Testis (tissue), 3 donors: ENCODE measurements around the gene CCP110. TPM values are rescaled to one million over a fixed set of nuclear protein-coding genes. Genes with fewer than 3 reads are reported as not detected.

ENCODE experiments used
- DNase-seq: peaks from one replicate; pipeline ENCODE4 v3.0.0-alpha.2; 2019
- H3K27ac ChIP-seq, 2 donors: fragments of 200-600 bp; sonication (generic); one replicate each; pipeline ENCODE4 v1.5.1; 2019
- H3K27me3 ChIP-seq: fragments of 200-600 bp; sonication (generic); one replicate; pipeline ENCODE4 v1.5.1; 2019
- H3K36me3 ChIP-seq: fragments of 200-600 bp; sonication (generic); one replicate; pipeline ENCODE4 v1.5.1; 2017; ENCODE audit warnings: low read depth; ENCODE audit errors: missing control alignments
- H3K4me1 ChIP-seq: fragments of 200-600 bp; sonication (generic); one replicate; pipeline ENCODE4 v1.5.1; 2019
- H3K4me3 ChIP-seq, 2 donors: fragments of 200-600 bp; sonication (generic); one replicate each; pipeline ENCODE4 v1.5.1; 2017 to 2019
- H3K9me3 ChIP-seq: fragments of 200-600 bp; sonication (generic); one replicate; pipeline ENCODE4 v1.5.1; 2017
- CTCF ChIP-seq, 3 experiments: fragments of 450-650 bp in 2 of 3; fragments of 200-600 bp in 1 of 3; sonication (generic) in 1 of 3; IDR thresholded peaks; one replicate each; pipeline ENCODE4 v1.5.1; 2016 to 2019; ENCODE audit warnings: antibody characterized with exemption in 3 of 3, mild to moderate bottlenecking in 2 of 3, moderate library complexity in 1 of 3
- POLR2A ChIP-seq: fragments of 450-650 bp; IDR thresholded peaks from one replicate; pipeline ENCODE4 v1.6.1; 2017; ENCODE audit warnings: antibody characterized with exemption, mild to moderate bottlenecking, moderate library complexity
- WGBS, 2 donors: methylation state at CpG; one replicate each; pipeline ENCODE4 v1.1.5; 2018; 5-methylcytosine and 5-hydroxymethylcytosine counted together
- intact Hi-C: fragments of 100-400 bp; cut with DNase I; formaldehyde crosslinking; loops from one replicate; pipeline ENCODE4 v1.15.1; 2023; ENCODE audit warnings: low total_unique reads
- polyA plus RNA-seq: library from polyadenylated mRNA; stranded (reverse); fragments of 350-450 nt; fragmentation: Illumina TruSeq; extraction: RNeasy Lipid Tissue Mini Kit (QIAGEN cat#74804); gene quantifications from one replicate; pipeline ENCODE4 v1.2.3, GENCODE V29; 2014; ENCODE audit warnings: low read depth, low replicate concordance; ENCODE audit not compliant: insufficient read depth
- total RNA-seq, 2 donors: library from RNA; depleted of rRNA; stranded (reverse); fragments of >200 nt; gene quantifications; one replicate each; pipeline ENCODE4 v1.2.3, GENCODE V29; 2016

The CCP110 gene
- total and polyA plus RNA-seq, 3 donors from 2014 or later = 31.0 to 55.7 (median 54.2) TPM

DNA sequence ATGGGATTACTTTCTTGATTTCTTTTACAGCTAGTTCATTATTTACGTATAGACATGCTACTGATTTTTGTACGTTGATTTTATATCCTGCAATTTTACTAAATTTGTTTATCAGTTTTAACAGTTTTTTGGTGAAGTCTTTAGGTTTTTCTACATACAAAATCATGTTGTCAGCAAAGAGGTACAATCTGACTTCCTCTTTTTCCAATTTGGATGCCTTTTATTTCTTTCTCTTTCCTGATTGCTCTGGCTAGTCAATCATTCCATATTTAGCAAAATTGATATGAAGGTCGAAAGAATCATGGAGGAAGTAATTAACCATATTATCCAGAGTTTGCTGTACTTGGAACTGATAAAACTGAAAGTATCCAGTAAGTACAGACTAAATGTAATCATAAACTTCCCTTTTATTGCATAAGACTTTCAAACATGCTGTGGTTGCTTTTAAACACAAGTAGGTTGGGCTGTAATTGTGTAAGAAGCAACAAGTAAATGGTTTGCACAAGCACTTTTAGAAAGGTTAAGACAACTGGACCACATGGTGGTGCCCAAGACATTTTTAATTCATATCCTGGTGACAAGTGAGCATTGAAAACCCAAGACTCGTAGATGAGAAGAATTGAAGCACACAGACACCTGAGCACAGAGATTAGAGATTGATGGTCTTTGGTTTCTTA is 10.2 kb upstream of the CCP110 start:
- Histone ChIP-seq H3K4me1 (no peaks in the 10 kb centered on the region), H3K36me3 (no peaks in the 10 kb centered on the region), H3K9me3 (no peaks in the 10 kb centered on the region), H3K27ac (no peak overlapping the region), H3K27me3 (no peaks in the 10 kb centered on the region), H3K4me3 (no peak overlapping the region)
- no peak for DNase-seq
- WGBS, 2 donors = 85 to 88% methylated on average over 4 of the region's 4 CpGs
- intact Hi-C loops = no loop called here
- TF ChIP-seq CTCF (IDR thresholded peaks at IDR 0.05) (no peak), POLR2A (no peak)

DNA sequence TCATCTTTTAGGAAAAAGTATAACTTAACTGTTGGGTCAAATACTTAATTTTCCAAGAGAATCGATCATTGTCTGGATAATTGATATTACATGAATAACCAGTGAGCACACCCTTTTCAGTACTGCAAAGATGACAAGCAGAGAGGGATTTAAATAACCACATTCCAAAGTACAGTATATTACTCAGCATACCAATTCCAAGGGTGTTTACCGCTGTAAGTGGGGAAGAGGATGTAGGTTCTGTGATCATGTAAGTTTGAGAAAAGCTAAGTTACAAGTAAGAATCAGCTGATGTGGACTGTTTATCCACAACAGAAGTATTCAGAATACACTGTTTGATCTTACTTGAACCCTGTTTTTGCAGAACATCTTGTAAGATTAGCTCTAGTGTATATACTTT is 8.0 kb upstream of the CCP110 start:
- Histone ChIP-seq H3K4me3 (no peak overlapping the region), H3K4me1 (peaks cover 7% of the 10 kb centered on the region), H3K36me3 (no peaks in the 10 kb centered on the region), H3K9me3 (no peaks in the 10 kb centered on the region), H3K27me3 (no peaks in the 10 kb centered on the region), H3K27ac (no peak overlapping the region)
- TF ChIP-seq CTCF (IDR thresholded peaks at IDR 0.05) = no peak
- TF ChIP-seq POLR2A = no peak
- 90 to 92% methylated on average over 2 of the region's 2 CpGs for WGBS, 2 donors
- intact Hi-C loops = no loop called here
- DNase-seq = no peak

- TF ChIP-seq POLR2A (no peak), CTCF (IDR thresholded peaks at IDR 0.05) (no peak)
- Histone ChIP-seq H3K4me1 (peaks cover 11% of the 10 kb centered on the region), H3K27ac (no peak overlapping the region), H3K27me3 (no peaks in the 10 kb centered on the region), H3K4me3 (no peak overlapping the region), H3K36me3 (no peaks in the 10 kb centered on the region), H3K9me3 (no peaks in the 10 kb centered on the region)
- WGBS, 2 donors = 88 to 90% methylated on average over 8 of the region's 8 CpGs
- intact Hi-C loops = no loop called here
- DNase-seq = no peak
These were observed 6.2 kb upstream of the CCP110 start for GRCh38 chr16:19517424-19518089.

DNA sequence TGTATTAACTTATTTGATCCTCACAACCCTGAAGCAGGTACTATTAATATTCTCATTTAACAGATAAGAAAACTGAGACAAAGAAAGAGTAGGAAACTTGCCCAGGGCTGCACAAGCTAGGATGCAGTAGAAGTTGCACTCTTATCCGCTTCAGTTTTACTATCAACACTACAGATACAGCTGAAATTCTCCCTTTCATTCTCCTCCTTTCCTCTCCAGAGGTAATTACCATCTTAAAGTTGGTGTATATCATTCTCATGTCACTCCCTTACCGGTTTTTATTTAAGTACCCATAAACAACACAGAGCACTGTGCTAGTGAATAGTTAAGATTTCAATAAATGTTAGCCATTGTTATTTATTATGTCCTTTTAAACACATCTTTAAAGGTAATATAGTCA is 5.4 kb upstream of the CCP110 start:
- DNase-seq = no peak
- intact Hi-C loops = no loop called here
- H3K4me3 ChIP-seq = no peak overlapping the region
- WGBS, 2 donors = 60 to 67% methylated on average over 2 of the region's 2 CpGs
- H3K36me3 ChIP-seq = no peaks in the 10 kb centered on the region
- TF ChIP-seq CTCF (IDR thresholded peaks at IDR 0.05) (no peak), POLR2A (no peak)
- no peaks in the 10 kb centered on the region for H3K27me3 ChIP-seq
- H3K9me3 ChIP-seq = no peaks in the 10 kb centered on the region
- no peak overlapping the region for H3K27ac ChIP-seq
- H3K4me1 ChIP-seq = peaks cover 11% of the 10 kb centered on the region
